COR-L47 (cell line): Measurements from ENCODE around the gene VCX2.
"Not testable (repeated sequence)": the region's sequence is repeated elsewhere in the genome, so short reads cannot be mapped to it uniquely, and the experiment has no call there.

Experiments
- DNase-seq: peaks from one replicate; lab custom pipeline; 2025; lab: John Stamatoyannopoulos, UW

Gene VCX2

GRCh38 chrX:8121391-8121790 lies 49.7 kb downstream of the VCX2 start:
- DNase-seq = not testable (repeated sequence)
